HL-60 (cell line): Measurements from ENCODE around the gene ZNRF1.

Experiments
- DNase-seq, 2 experiments: peaks; one replicate each; pipeline ENCODE4 v3.0.0-alpha.2; 2010 to 2020; ENCODE audit warnings: low read depth in 1 of 2, low spot score in 1 of 2
- H3K27ac ChIP-seq: fragments of 250-450 bp; sonication (Bioruptor Pico); replicated peaks from 2 replicates; pipeline ENCODE4 v1.5.1; 2020; ENCODE audit warnings: mild to moderate bottlenecking, moderate library complexity
- H3K27me3 ChIP-seq: fragments of 250-450 bp; sonication (Bioruptor Pico); 2 replicates; pipeline ENCODE4 v1.5.1; 2021; ENCODE audit warnings: mild to moderate bottlenecking, moderate library complexity; ENCODE audit not compliant: insufficient read depth, poor library complexity, severe bottlenecking
- H3K4me3 ChIP-seq: replicated peaks from 2 replicates; pipeline ENCODE4 v1.5.1; 2011; ENCODE audit warnings: mild to moderate bottlenecking, control low read depth, low read length; ENCODE audit not compliant: insufficient read depth
- GABPA ChIP-seq: IDR thresholded peaks from 2 replicates; pipeline ENCODE4 v1.6.1; 2012; ENCODE audit warnings: low read depth
- POLR2AphosphoS5 ChIP-seq: IDR thresholded peaks from 2 replicates; pipeline ENCODE4 v1.6.1; 2012; ENCODE audit warnings: low read depth
- REST ChIP-seq: IDR thresholded peaks from 2 replicates; pipeline ENCODE4 v1.6.1; 2012; ENCODE audit warnings: low read depth; ENCODE audit not compliant: insufficient replicate concordance
- SPI1 ChIP-seq: IDR thresholded peaks from 2 replicates; pipeline ENCODE4 v1.6.1; 2012; ENCODE audit warnings: low read depth, mild to moderate bottlenecking, borderline replicate concordance
- TF ChIP-seq, protein P1 (sequence below): IDR thresholded peaks from one replicate; pipeline ENCODE4 v1.5.1; 2011; ENCODE audit warnings: low read length, control low read depth, inconsistent platforms; ENCODE audit not compliant: insufficient read depth

ZNRF1 gene

DNA sequence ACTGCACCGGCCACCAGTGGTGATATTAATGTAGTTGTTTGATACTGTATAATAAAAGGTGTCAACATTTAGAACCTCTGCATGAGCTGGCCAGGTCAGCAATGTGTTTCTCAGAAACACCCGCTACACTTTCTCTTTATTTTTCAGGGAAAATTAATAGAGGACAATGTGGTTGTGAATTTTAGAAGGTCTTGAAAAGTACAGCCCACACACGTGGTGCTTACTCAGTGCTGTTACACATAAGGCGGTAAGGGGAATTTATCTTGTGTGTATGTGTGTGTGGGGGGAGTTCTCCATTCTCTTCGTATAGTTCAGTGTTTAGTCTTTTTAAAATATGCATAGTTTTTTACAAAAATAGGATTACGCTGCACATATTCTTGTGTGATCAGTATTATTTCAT is 145.1 kb downstream of the ZNRF1 start:
- Histone ChIP-seq H3K4me3 (no peak overlapping the region), H3K27ac (no peak overlapping the region), H3K27me3 (no peaks in the 10 kb centered on the region)
- TF ChIP-seq GABPA: no peak
- no peak for DNase-seq

DNA sequence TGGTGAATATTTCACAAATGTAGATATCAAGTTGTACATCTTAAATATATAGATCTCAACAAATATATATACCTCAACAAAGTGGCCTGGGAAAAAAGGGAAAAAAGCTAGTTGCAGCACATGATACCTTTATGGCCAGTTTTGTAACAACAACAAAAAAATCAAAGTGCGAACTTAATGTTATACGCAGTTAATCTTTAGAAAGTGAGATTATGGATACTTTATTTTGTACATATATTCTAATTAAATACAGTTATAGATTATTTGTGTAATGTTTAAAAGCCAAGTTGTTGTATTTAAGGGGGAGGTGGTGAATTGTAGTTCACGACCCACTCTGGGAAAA is 149.1 kb downstream of the ZNRF1 start:
- peak overlapping the region; percentile 98; the same call in 1 of the 2 replicates for H3K4me3 ChIP-seq
- DNase-seq: no peak
- H3K27me3 ChIP-seq: no peaks in the 10 kb centered on the region
- H3K27ac ChIP-seq: peak overlapping the region; percentile 83; the same call in 1 of the 2 replicates
- TF ChIP-seq GABPA: no peak
- TF ChIP-seq SPI1: no peak
- TF ChIP-seq REST: no peak
- TF ChIP-seq, protein P1, sequence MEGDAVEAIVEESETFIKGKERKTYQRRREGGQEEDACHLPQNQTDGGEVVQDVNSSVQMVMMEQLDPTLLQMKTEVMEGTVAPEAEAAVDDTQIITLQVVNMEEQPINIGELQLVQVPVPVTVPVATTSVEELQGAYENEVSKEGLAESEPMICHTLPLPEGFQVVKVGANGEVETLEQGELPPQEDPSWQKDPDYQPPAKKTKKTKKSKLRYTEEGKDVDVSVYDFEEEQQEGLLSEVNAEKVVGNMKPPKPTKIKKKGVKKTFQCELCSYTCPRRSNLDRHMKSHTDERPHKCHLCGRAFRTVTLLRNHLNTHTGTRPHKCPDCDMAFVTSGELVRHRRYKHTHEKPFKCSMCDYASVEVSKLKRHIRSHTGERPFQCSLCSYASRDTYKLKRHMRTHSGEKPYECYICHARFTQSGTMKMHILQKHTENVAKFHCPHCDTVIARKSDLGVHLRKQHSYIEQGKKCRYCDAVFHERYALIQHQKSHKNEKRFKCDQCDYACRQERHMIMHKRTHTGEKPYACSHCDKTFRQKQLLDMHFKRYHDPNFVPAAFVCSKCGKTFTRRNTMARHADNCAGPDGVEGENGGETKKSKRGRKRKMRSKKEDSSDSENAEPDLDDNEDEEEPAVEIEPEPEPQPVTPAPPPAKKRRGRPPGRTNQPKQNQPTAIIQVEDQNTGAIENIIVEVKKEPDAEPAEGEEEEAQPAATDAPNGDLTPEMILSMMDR: no peak
- TF ChIP-seq POLR2AphosphoS5: no peak

- Histone ChIP-seq H3K4me3 (peak within 1 kb of the TSS; percentile 98), H3K27me3 (no peaks in the 10 kb centered on the region), H3K27ac (peak within 1 kb of the TSS; percentile 83)
- TF ChIP-seq, protein P1: no peak
- TF ChIP-seq REST (no peak), SPI1 (no peak), POLR2AphosphoS5 (no peak; the same call in 1 of the 2 replicates), GABPA (no peak)
- DNase-seq: peak; percentile 73 to 95
Measured at GRCh38 chr16:75148311-75149195, 149.7 kb downstream of the ZNRF1 start, which contains the start of gene ZFP1. Gene ZFP1, plus strand, starts transcription at chr16:75148524. Its CDS starts 4,428 bp downstream, at chr16:75152952.

DNA sequence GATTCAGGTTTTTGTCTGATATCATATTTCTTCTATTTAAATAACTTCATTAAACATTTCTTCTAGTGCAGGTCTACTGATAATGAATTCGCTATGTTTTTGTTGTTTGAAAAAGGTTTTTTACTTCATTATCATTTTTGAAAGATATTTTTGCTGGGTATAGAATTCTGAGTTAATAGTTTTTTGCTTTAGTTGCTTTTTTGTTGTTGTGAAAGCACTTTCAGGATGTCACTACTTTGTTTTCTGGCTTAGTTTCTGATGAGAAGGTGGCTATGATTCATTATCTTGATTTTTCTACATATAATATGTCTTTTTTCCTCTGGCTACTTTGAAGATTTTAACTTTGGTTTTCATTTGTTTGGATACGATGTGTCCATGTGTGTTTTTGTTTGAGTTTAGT is 153.0 kb downstream of the ZNRF1 start:
- DNase-seq: no peak
- TF ChIP-seq REST (no peak), SPI1 (no peak), GABPA (no peak), POLR2AphosphoS5 (no peak)
- TF ChIP-seq, protein P1: no peak
- no peak overlapping the region for H3K27ac ChIP-seq
- no peaks in the 10 kb centered on the region for H3K27me3 ChIP-seq
- H3K4me3 ChIP-seq: no peak overlapping the region
